ENCODE measurements around the gene OSGIN1.
"Not testable (repeated sequence)": the region's sequence is repeated elsewhere in the genome, so short reads cannot be mapped to it uniquely, and the experiment has no call there.

OSGIN1 gene

GRCh38 chr16:83943516-83944050, 9.5 kb upstream of the OSGIN1 start:
- H3K4me1 Mint-ChIP-seq (ENCODE audit: low read depth) = no peaks in the 10 kb centered on the region
- H3K36me3 Mint-ChIP-seq = no peaks in the 10 kb centered on the region
- no peak overlapping the region for H3K4me3 Mint-ChIP-seq
- H3K9me3 Mint-ChIP-seq (ENCODE audit: low read depth) = no peaks in the 10 kb centered on the region
- no peaks in the 10 kb centered on the region for H3K27me3 Mint-ChIP-seq
- H3K27ac Mint-ChIP-seq = no peak overlapping the region

GRCh38 chr16:83945587-83945986, 7.5 kb upstream of the OSGIN1 start:
- H3K27me3 Mint-ChIP-seq = no peaks in the 10 kb centered on the region
- H3K27ac Mint-ChIP-seq = no peak overlapping the region
- no peak overlapping the region for H3K4me3 Mint-ChIP-seq
- H3K9me3 Mint-ChIP-seq (ENCODE audit: low read depth) = no peaks in the 10 kb centered on the region
- no peaks in the 10 kb centered on the region for H3K36me3 Mint-ChIP-seq
- no peaks in the 10 kb centered on the region for H3K4me1 Mint-ChIP-seq (ENCODE audit: low read depth)

- no peaks in the 10 kb centered on the region for H3K27me3 Mint-ChIP-seq
Measured at GRCh38 chr16:83946154-83946780, 6.8 kb upstream of the OSGIN1 start.

GRCh38 chr16:83946781-83947566, 6.1 kb upstream of the OSGIN1 start:
- Mint-ChIP-seq H3K27ac (no peak overlapping the region), H3K27me3 (no peaks in the 10 kb centered on the region), H3K9me3 (ENCODE audit: low read depth) (no peaks in the 10 kb centered on the region), H3K36me3 (no peaks in the 10 kb centered on the region), H3K4me3 (no peak overlapping the region), H3K4me1 (ENCODE audit: low read depth) (no peaks in the 10 kb centered on the region)

More at GRCh38 chr16:83946154-83946780, 6.8 kb upstream of the OSGIN1 start:
- H3K36me3 Mint-ChIP-seq = no peaks in the 10 kb centered on the region
- no peak overlapping the region for H3K4me3 Mint-ChIP-seq
- no peaks in the 10 kb centered on the region for H3K9me3 Mint-ChIP-seq (ENCODE audit: low read depth)
- no peaks in the 10 kb centered on the region for H3K4me1 Mint-ChIP-seq (ENCODE audit: low read depth)
- H3K27ac Mint-ChIP-seq = no peak overlapping the region

- Mint-ChIP-seq H3K27ac (no peak overlapping the region), H3K9me3 (ENCODE audit: low read depth) (no peaks in the 10 kb centered on the region), H3K36me3 (no peaks in the 10 kb centered on the region), H3K27me3 (no peaks in the 10 kb centered on the region), H3K4me3 (no peak overlapping the region), H3K4me1 (ENCODE audit: low read depth) (peaks cover 1% of the 10 kb centered on the region)
Measured at GRCh38 chr16:83947642-83948234, 5.3 kb upstream of the OSGIN1 start.

- H3K4me3 Mint-ChIP-seq = no peak overlapping the region
- no peaks in the 10 kb centered on the region for H3K9me3 Mint-ChIP-seq (ENCODE audit: low read depth)
- no peaks in the 10 kb centered on the region for H3K36me3 Mint-ChIP-seq
- H3K27me3 Mint-ChIP-seq = peaks cover 3% of the 10 kb centered on the region
- H3K27ac Mint-ChIP-seq = no peak overlapping the region
- H3K4me1 Mint-ChIP-seq (ENCODE audit: low read depth) = peaks cover 6% of the 10 kb centered on the region
Measured at GRCh38 chr16:83948914-83949723, 3.9 kb upstream of the OSGIN1 start.

- H3K9me3 Mint-ChIP-seq (ENCODE audit: low read depth) = no peaks in the 10 kb centered on the region
- H3K27me3 Mint-ChIP-seq = peaks cover 4% of the 10 kb centered on the region
- H3K4me1 Mint-ChIP-seq (ENCODE audit: low read depth) = peaks cover 10% of the 10 kb centered on the region
- H3K36me3 Mint-ChIP-seq = no peaks in the 10 kb centered on the region
- H3K27ac Mint-ChIP-seq = no peak overlapping the region
- H3K4me3 Mint-ChIP-seq = no peak overlapping the region
Measured at GRCh38 chr16:83949724-83950001, 3.4 kb upstream of the OSGIN1 start.

GRCh38 chr16:83950862-83951399, 2.1 kb upstream of the OSGIN1 start:
- H3K4me3 Mint-ChIP-seq; H3K36me3 Mint-ChIP-seq; H3K9me3 Mint-ChIP-seq (ENCODE audit: low read depth); H3K27ac Mint-ChIP-seq; H3K27me3 Mint-ChIP-seq: not testable (repeated sequence)
- H3K4me1 Mint-ChIP-seq (ENCODE audit: low read depth) = peaks cover 10% of the 10 kb centered on the region

- Mint-ChIP-seq H3K27me3 (peaks cover 7% of the 10 kb centered on the region), H3K9me3 (ENCODE audit: low read depth) (no peaks in the 10 kb centered on the region), H3K27ac (no peak overlapping the region), H3K4me1 (ENCODE audit: low read depth) (peaks cover 10% of the 10 kb centered on the region), H3K4me3 (no peak overlapping the region), H3K36me3 (no peaks in the 10 kb centered on the region)
Measured at GRCh38 chr16:83951544-83951943, 1.5 kb upstream of the OSGIN1 start.

- H3K27me3 Mint-ChIP-seq = peaks cover 7% of the 10 kb centered on the region
- peaks cover 10% of the 10 kb centered on the region for H3K4me1 Mint-ChIP-seq (ENCODE audit: low read depth)
- H3K27ac Mint-ChIP-seq = peak overlapping the region; percentile 22
- H3K36me3 Mint-ChIP-seq = no peaks in the 10 kb centered on the region
- no peaks in the 10 kb centered on the region for H3K9me3 Mint-ChIP-seq (ENCODE audit: low read depth)
- H3K4me3 Mint-ChIP-seq = peak overlapping the region; percentile 82
Measured at GRCh38 chr16:83952587-83952939, 477 bp upstream of the OSGIN1 start.

GRCh38 chr16:83953796-83954576, 946 bp downstream of the OSGIN1 start:
- H3K4me3 Mint-ChIP-seq = peak overlapping the region; percentile 84
- H3K9me3 Mint-ChIP-seq (ENCODE audit: low read depth) = no peaks in the 10 kb centered on the region
- peaks cover 7% of the 10 kb centered on the region for H3K27me3 Mint-ChIP-seq
- peaks cover 10% of the 10 kb centered on the region for H3K4me1 Mint-ChIP-seq (ENCODE audit: low read depth)
- H3K27ac Mint-ChIP-seq = peak overlapping the region; percentile 58
- H3K36me3 Mint-ChIP-seq = no peaks in the 10 kb centered on the region

GRCh38 chr16:83954577-83955016, 1.6 kb downstream of the OSGIN1 start:
- Mint-ChIP-seq H3K4me1 (ENCODE audit: low read depth) (peaks cover 10% of the 10 kb centered on the region), H3K4me3 (peak overlapping the region; percentile 35)

GRCh38 chr16:83955218-83956130, 2.4 kb downstream of the OSGIN1 start:
- Mint-ChIP-seq H3K4me1 (ENCODE audit: low read depth) (peaks cover 10% of the 10 kb centered on the region), H3K36me3 (peaks cover 2% of the 10 kb centered on the region), H3K4me3 (no peak overlapping the region), H3K9me3 (ENCODE audit: low read depth) (no peaks in the 10 kb centered on the region), H3K27ac (no peak overlapping the region), H3K27me3 (peaks cover 7% of the 10 kb centered on the region)

More at GRCh38 chr16:83954577-83955016, 1.6 kb downstream of the OSGIN1 start:
- no peaks in the 10 kb centered on the region for H3K36me3 Mint-ChIP-seq
- peaks cover 7% of the 10 kb centered on the region for H3K27me3 Mint-ChIP-seq
- H3K27ac Mint-ChIP-seq = no peak overlapping the region
- H3K9me3 Mint-ChIP-seq (ENCODE audit: low read depth) = no peaks in the 10 kb centered on the region
